ENCODE data around the gene PROX2.

Gene PROX2

DNA sequence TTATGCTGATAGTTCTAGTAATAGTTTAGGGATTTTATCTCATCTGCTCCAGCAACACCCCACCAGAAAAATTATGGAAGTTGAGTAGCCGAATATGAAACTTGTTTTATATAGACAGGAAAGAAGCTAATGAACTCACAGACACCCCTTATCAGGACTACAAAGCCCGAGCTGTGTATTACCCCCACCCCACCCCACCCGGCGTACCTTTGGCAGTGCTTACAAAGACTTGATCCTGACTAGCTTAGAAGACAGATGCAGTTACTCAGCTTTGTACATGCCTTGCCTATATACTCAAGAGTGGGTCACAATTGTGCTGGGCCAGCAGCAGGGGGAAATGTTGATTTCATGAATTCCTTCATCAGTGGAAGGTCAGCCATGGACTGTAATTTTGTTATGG lies 22.4 kb downstream of the PROX2 start:
- no peak overlapping the region for H3K4me3 ChIP-seq (ENCODE audit: low read depth, low read length)
- H3K36me3 ChIP-seq (ENCODE audit: control insufficient read depth, insufficient read depth, low read length) = no peaks in the 10 kb centered on the region
- no peaks in the 10 kb centered on the region for H3K9me3 ChIP-seq (ENCODE audit: control insufficient read depth, insufficient read depth, low read length)
- no peaks in the 10 kb centered on the region for H3K27me3 ChIP-seq (ENCODE audit: control insufficient read depth, insufficient read depth, low read length)
- H3K4me1 ChIP-seq (ENCODE audit: control insufficient read depth, insufficient read depth, low read length) = no peaks in the 10 kb centered on the region
- H3K9ac ChIP-seq (ENCODE audit: low read depth, low read length) = no peak overlapping the region

- Histone ChIP-seq H3K4me3 (ENCODE audit: low read depth, low read length) (no peak overlapping the region), H3K36me3 (ENCODE audit: control insufficient read depth, insufficient read depth, low read length) (no peaks in the 10 kb centered on the region), H3K9me3 (ENCODE audit: control insufficient read depth, insufficient read depth, low read length) (no peaks in the 10 kb centered on the region), H3K9ac (ENCODE audit: low read depth, low read length) (no peak overlapping the region), H3K27me3 (ENCODE audit: control insufficient read depth, insufficient read depth, low read length) (no peaks in the 10 kb centered on the region), H3K4me1 (ENCODE audit: control insufficient read depth, insufficient read depth, low read length) (no peaks in the 10 kb centered on the region)
Measured at GRCh38 chr14:74852922-74853530, 22.9 kb downstream of the PROX2 start.

GRCh38 chr14:74848768-74849167 lies 27.2 kb downstream of the PROX2 start:
- H3K27me3 ChIP-seq (ENCODE audit: control insufficient read depth, insufficient read depth, low read length) = no peaks in the 10 kb centered on the region
- H3K9me3 ChIP-seq (ENCODE audit: control insufficient read depth, insufficient read depth, low read length) = no peaks in the 10 kb centered on the region
- H3K4me1 ChIP-seq (ENCODE audit: control insufficient read depth, insufficient read depth, low read length) = no peaks in the 10 kb centered on the region

GRCh38 chr14:74846968-74847665 lies 28.8 kb downstream of the PROX2 start:
- H3K4me3 ChIP-seq (ENCODE audit: low read depth, low read length) = no peak overlapping the region
- no peaks in the 10 kb centered on the region for H3K9me3 ChIP-seq (ENCODE audit: control insufficient read depth, insufficient read depth, low read length)
- H3K4me1 ChIP-seq (ENCODE audit: control insufficient read depth, insufficient read depth, low read length) = no peaks in the 10 kb centered on the region
- H3K36me3 ChIP-seq (ENCODE audit: control insufficient read depth, insufficient read depth, low read length) = no peaks in the 10 kb centered on the region
- H3K9ac ChIP-seq (ENCODE audit: low read depth, low read length) = no peak overlapping the region
- no peaks in the 10 kb centered on the region for H3K27me3 ChIP-seq (ENCODE audit: control insufficient read depth, insufficient read depth, low read length)

More at GRCh38 chr14:74848768-74849167, 27.2 kb downstream of the PROX2 start:
- Histone ChIP-seq H3K4me3 (ENCODE audit: low read depth, low read length) (no peak overlapping the region), H3K36me3 (ENCODE audit: control insufficient read depth, insufficient read depth, low read length) (no peaks in the 10 kb centered on the region), H3K9ac (ENCODE audit: low read depth, low read length) (no peak overlapping the region)

GRCh38 chr14:74846168-74846567 lies 29.8 kb downstream of the PROX2 start:
- Histone ChIP-seq H3K36me3 (ENCODE audit: control insufficient read depth, insufficient read depth, low read length) (no peaks in the 10 kb centered on the region), H3K4me3 (ENCODE audit: low read depth, low read length) (no peak overlapping the region), H3K27me3 (ENCODE audit: control insufficient read depth, insufficient read depth, low read length) (no peaks in the 10 kb centered on the region), H3K9me3 (ENCODE audit: control insufficient read depth, insufficient read depth, low read length) (no peaks in the 10 kb centered on the region), H3K4me1 (ENCODE audit: control insufficient read depth, insufficient read depth, low read length) (no peaks in the 10 kb centered on the region), H3K9ac (ENCODE audit: low read depth, low read length) (no peak overlapping the region)

GRCh38 chr14:74843653-74844052 lies 32.3 kb downstream of the PROX2 start:
- H3K9ac ChIP-seq (ENCODE audit: low read depth, low read length) = no peak overlapping the region
- H3K4me1 ChIP-seq (ENCODE audit: control insufficient read depth, insufficient read depth, low read length) = no peaks in the 10 kb centered on the region
- no peaks in the 10 kb centered on the region for H3K27me3 ChIP-seq (ENCODE audit: control insufficient read depth, insufficient read depth, low read length)
- no peaks in the 10 kb centered on the region for H3K36me3 ChIP-seq (ENCODE audit: control insufficient read depth, insufficient read depth, low read length)
- no peak overlapping the region for H3K4me3 ChIP-seq (ENCODE audit: low read depth, low read length)
- no peaks in the 10 kb centered on the region for H3K9me3 ChIP-seq (ENCODE audit: control insufficient read depth, insufficient read depth, low read length)

GRCh38 chr14:74841230-74842207 lies 34.4 kb downstream of the PROX2 start:
- Histone ChIP-seq H3K36me3 (ENCODE audit: control insufficient read depth, insufficient read depth, low read length) (no peaks in the 10 kb centered on the region), H3K27me3 (ENCODE audit: control insufficient read depth, insufficient read depth, low read length) (no peaks in the 10 kb centered on the region), H3K9me3 (ENCODE audit: control insufficient read depth, insufficient read depth, low read length) (no peaks in the 10 kb centered on the region), H3K4me3 (ENCODE audit: low read depth, low read length) (no peak overlapping the region), H3K4me1 (ENCODE audit: control insufficient read depth, insufficient read depth, low read length) (no peaks in the 10 kb centered on the region), H3K9ac (ENCODE audit: low read depth, low read length) (no peak overlapping the region)

DNA sequence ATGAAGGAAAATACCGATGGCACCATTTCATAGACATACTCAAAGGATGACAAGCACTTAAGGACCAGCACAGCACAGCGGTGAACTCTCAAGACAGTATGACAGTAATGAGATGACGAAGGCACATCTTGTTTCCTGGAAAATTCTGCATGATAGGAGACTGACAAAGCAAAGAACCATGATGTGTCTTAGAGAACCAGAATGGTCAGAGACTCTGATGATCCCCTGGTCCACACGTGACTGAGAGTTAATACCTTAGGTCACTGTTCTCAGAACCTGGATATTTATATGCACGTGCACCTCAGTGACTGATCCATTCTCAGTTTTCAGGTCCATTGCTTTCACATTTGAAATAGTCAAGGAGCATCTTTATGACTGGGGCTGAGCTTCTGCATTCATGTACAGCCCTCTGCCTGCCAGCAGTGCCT lies 35.3 kb downstream of the PROX2 start:
- Histone ChIP-seq H3K4me1 (ENCODE audit: control insufficient read depth, insufficient read depth, low read length) (no peaks in the 10 kb centered on the region), H3K9me3 (ENCODE audit: control insufficient read depth, insufficient read depth, low read length) (no peaks in the 10 kb centered on the region), H3K27me3 (ENCODE audit: control insufficient read depth, insufficient read depth, low read length) (no peaks in the 10 kb centered on the region), H3K4me3 (ENCODE audit: low read depth, low read length) (no peak overlapping the region), H3K9ac (ENCODE audit: low read depth, low read length) (no peak overlapping the region), H3K36me3 (ENCODE audit: control insufficient read depth, insufficient read depth, low read length) (no peaks in the 10 kb centered on the region)

- Histone ChIP-seq H3K9ac (ENCODE audit: low read depth, low read length) (no peak overlapping the region), H3K27me3 (ENCODE audit: control insufficient read depth, insufficient read depth, low read length) (no peaks in the 10 kb centered on the region), H3K36me3 (ENCODE audit: control insufficient read depth, insufficient read depth, low read length) (no peaks in the 10 kb centered on the region), H3K4me1 (ENCODE audit: control insufficient read depth, insufficient read depth, low read length) (no peaks in the 10 kb centered on the region), H3K9me3 (ENCODE audit: control insufficient read depth, insufficient read depth, low read length) (no peaks in the 10 kb centered on the region), H3K4me3 (ENCODE audit: low read depth, low read length) (no peak overlapping the region)
Measured at GRCh38 chr14:74838166-74838565, 37.8 kb downstream of the PROX2 start.

DNA sequence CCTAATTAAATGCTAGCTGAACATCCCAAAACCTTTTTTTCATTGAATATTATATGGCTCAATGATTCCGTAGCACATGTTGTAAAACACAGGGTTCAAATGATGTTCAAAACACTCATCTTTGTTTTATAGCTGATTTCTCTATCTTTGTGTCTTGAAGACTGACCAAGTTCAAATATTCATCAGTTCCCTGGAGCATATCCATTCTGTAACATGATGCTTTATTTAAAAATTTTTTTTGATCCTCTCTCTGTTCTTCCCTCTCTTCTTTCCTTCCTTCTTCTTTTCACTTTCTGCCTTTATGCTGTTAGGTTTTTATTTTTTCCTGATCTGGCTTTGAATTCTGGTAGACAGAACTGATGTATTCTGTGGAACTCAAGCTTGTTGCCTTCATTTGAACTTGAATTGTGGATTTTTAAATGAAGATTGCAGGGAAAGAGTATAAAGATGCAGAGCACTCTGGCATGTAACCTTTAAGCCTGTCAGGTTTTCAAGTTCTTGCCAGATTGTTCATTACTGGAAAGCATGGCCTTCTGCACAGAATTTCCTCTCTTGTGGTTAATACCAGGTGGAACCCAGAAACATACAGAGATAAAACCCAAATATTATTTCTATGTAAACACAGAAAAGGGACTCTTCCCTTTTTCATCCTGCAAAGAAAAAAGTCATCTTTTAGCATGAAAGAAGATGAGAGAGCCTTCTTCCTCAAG lies 39.5 kb downstream of the PROX2 start:
- H3K9me3 ChIP-seq (ENCODE audit: control insufficient read depth, insufficient read depth, low read length) = no peaks in the 10 kb centered on the region
- H3K27me3 ChIP-seq (ENCODE audit: control insufficient read depth, insufficient read depth, low read length) = no peaks in the 10 kb centered on the region
- H3K4me1 ChIP-seq (ENCODE audit: control insufficient read depth, insufficient read depth, low read length) = no peaks in the 10 kb centered on the region
- H3K36me3 ChIP-seq (ENCODE audit: control insufficient read depth, insufficient read depth, low read length) = no peaks in the 10 kb centered on the region
- no peak overlapping the region for H3K4me3 ChIP-seq (ENCODE audit: low read depth, low read length)
- no peak overlapping the region for H3K9ac ChIP-seq (ENCODE audit: low read depth, low read length)

GRCh38 chr14:74835645-74836250 lies 40.2 kb downstream of the PROX2 start:
- Histone ChIP-seq H3K4me3 (ENCODE audit: low read depth, low read length) (no peak overlapping the region), H3K9ac (ENCODE audit: low read depth, low read length) (no peak overlapping the region), H3K36me3 (ENCODE audit: control insufficient read depth, insufficient read depth, low read length) (no peaks in the 10 kb centered on the region), H3K4me1 (ENCODE audit: control insufficient read depth, insufficient read depth, low read length) (no peaks in the 10 kb centered on the region), H3K9me3 (ENCODE audit: control insufficient read depth, insufficient read depth, low read length) (no peaks in the 10 kb centered on the region), H3K27me3 (ENCODE audit: control insufficient read depth, insufficient read depth, low read length) (no peaks in the 10 kb centered on the region)
